ENCODE data around the gene ZNF878.
"Not testable (repeated sequence)": the region's sequence is repeated elsewhere in the genome, so short reads cannot be mapped to it uniquely, and the experiment has no call there.

ZNF878 gene

GRCh38 chr19:12052497-12053169 is at the start of gene ZNF878:
ZNF878 (minus strand) TSS chr19:12052961; CDS start chr19:12052801, 160 bp downstream.
- DNase-seq: peak; percentile 94

GRCh38 chr19:12098040-12098439 is 45.3 kb upstream of the ZNF878 start:
- no peak for DNase-seq

- no peak for DNase-seq
These were observed 42.5 kb upstream of the ZNF878 start for GRCh38 chr19:12095111-12095790.

- no peak for DNase-seq
These were observed 41.0 kb upstream of the ZNF878 start for GRCh38 chr19:12093777-12094176.

- DNase-seq: no peak
These were observed 40.2 kb upstream of the ZNF878 start for GRCh38 chr19:12092956-12093355.

GRCh38 chr19:12092065-12092867 is 39.5 kb upstream of the ZNF878 start:
- DNase-seq: peak; percentile 26

GRCh38 chr19:12090807-12091206 is 38.0 kb upstream of the ZNF878 start:
- peak; percentile 43 for DNase-seq

- DNase-seq: no peak
These were observed 32.5 kb upstream of the ZNF878 start for GRCh38 chr19:12085074-12085818.

- DNase-seq: not testable (repeated sequence)
These were observed 30.6 kb upstream of the ZNF878 start for GRCh38 chr19:12083336-12083735.

- DNase-seq: no peak
These were observed 24.6 kb upstream of the ZNF878 start for GRCh38 chr19:12077375-12077774.

- not testable (repeated sequence) for DNase-seq
These were observed 23.6 kb upstream of the ZNF878 start for GRCh38 chr19:12076331-12076730.

GRCh38 chr19:12075538-12076139 is 22.9 kb upstream of the ZNF878 start:
- no peak for DNase-seq

- peak; percentile 79 for DNase-seq
These were observed 12.1 kb upstream of the ZNF878 start, which contains the start of gene ZNF844 for GRCh38 chr19:12064590-12065538. ZNF844 (plus strand) TSS chr19:12064731; CDS start chr19:12064874, 143 bp downstream.

- no peak for DNase-seq
These were observed 3.0 kb upstream of the ZNF878 start for GRCh38 chr19:12055784-12056183.

GRCh38 chr19:12052091-12052496 is 667 bp downstream of the ZNF878 start:
- DNase-seq: peak; percentile 23

GRCh38 chr19:12047868-12048267 is 4.9 kb downstream of the ZNF878 start:
- DNase-seq: no peak

- DNase-seq: no peak
These were observed 8.9 kb downstream of the ZNF878 start for GRCh38 chr19:12043752-12044422.

- no peak for DNase-seq
These were observed 9.9 kb downstream of the ZNF878 start for GRCh38 chr19:12042893-12043292.

- DNase-seq: peak; percentile 96
These were observed 17.3 kb downstream of the ZNF878 start, which contains the start of gene ZNF433 for GRCh38 chr19:12035220-12036172. ZNF433 (minus strand) TSS chr19:12035679; CDS start chr19:12035539, 140 bp downstream.
